ENCODE data around the gene ENDOV. TPM values are rescaled to one million over a fixed set of nuclear protein-coding genes. Genes with fewer than 3 reads are reported as not detected.

The ENDOV gene
- polyA plus RNA-seq, 1 experiment = 29.8 TPM

- Histone ChIP-seq H3K4me3 (ENCODE audit: low read depth, low read length) (no peak overlapping the region), H3K27me3 (ENCODE audit: control insufficient read depth, insufficient read depth, low read length) (no peaks in the 10 kb centered on the region), H3K36me3 (ENCODE audit: control insufficient read depth, insufficient read depth, low read length) (peaks cover 46% of the 10 kb centered on the region)
- TF ChIP-seq CTCF (IDR thresholded peaks at IDR 0.05; ENCODE audit: insufficient read depth, low read depth, low read length) = no peak
- POLR2A ChIA-PET = no interaction called here
- no peak for DNase-seq (ENCODE audit: low read depth)
- CTCF ChIA-PET = interaction anchor here (0.7 to 1.1 kb wide), 2 partner anchors 12 to 237 kb away, joined by 3 read pairs; no protein-coding TSS in a partner anchor
Observed at GRCh38 chr17:80372922-80373570, 41.9 kb upstream of the ENDOV start.

GRCh38 chr17:80374039-80374731 is 40.8 kb upstream of the ENDOV start:
- peaks cover 47% of the 10 kb centered on the region for H3K36me3 ChIP-seq (ENCODE audit: control insufficient read depth, insufficient read depth, low read length)
- no peak for TF ChIP-seq CTCF (IDR thresholded peaks at IDR 0.05; ENCODE audit: insufficient read depth, low read depth, low read length)
- CTCF ChIA-PET = interaction anchor here (1.1 kb wide), 1 partner anchor 11 kb away, joined by 3 read pairs; no protein-coding TSS in a partner anchor
- H3K27me3 ChIP-seq (ENCODE audit: control insufficient read depth, insufficient read depth, low read length) = no peaks in the 10 kb centered on the region
- H3K4me3 ChIP-seq (ENCODE audit: low read depth, low read length) = no peak overlapping the region
- DNase-seq (ENCODE audit: low read depth) = no peak
- POLR2A ChIA-PET = no interaction called here

- Histone ChIP-seq H3K27me3 (ENCODE audit: control insufficient read depth, insufficient read depth, low read length) (no peaks in the 10 kb centered on the region), H3K4me3 (ENCODE audit: low read depth, low read length) (no peak overlapping the region), H3K36me3 (ENCODE audit: control insufficient read depth, insufficient read depth, low read length) (peaks cover 47% of the 10 kb centered on the region)
- ChIA-PET CTCF (interaction anchor here (0.6 kb wide), 1 partner anchor 273 kb away, joined by 3 read pairs; the partner anchor contains the start of gene GAA), POLR2A (no interaction called here)
- TF ChIP-seq CTCF (IDR thresholded peaks at IDR 0.05; ENCODE audit: insufficient read depth, low read depth, low read length) = no peak
- no peak for DNase-seq (ENCODE audit: low read depth)
Observed at GRCh38 chr17:80374732-80375585, 40.0 kb upstream of the ENDOV start.

- Histone ChIP-seq H3K4me3 (ENCODE audit: low read depth, low read length) (no peak overlapping the region), H3K36me3 (ENCODE audit: control insufficient read depth, insufficient read depth, low read length) (peaks cover 59% of the 10 kb centered on the region), H3K27me3 (ENCODE audit: control insufficient read depth, insufficient read depth, low read length) (no peaks in the 10 kb centered on the region)
- DNase-seq (ENCODE audit: low read depth) = no peak
- CTCF ChIA-PET = no interaction called here
- POLR2A ChIA-PET = no interaction called here
- no peak for TF ChIP-seq CTCF (IDR thresholded peaks at IDR 0.05; ENCODE audit: insufficient read depth, low read depth, low read length)
Observed at GRCh38 chr17:80376531-80376930, 38.4 kb upstream of the ENDOV start.

- no peak for DNase-seq (ENCODE audit: low read depth)
- ChIA-PET CTCF (interaction anchor here (1.8 kb wide), 1 partner anchor 16 kb away, joined by 4 read pairs; no protein-coding TSS in a partner anchor), POLR2A (no interaction called here)
Observed at GRCh38 chr17:80377798-80378197, 37.2 kb upstream of the ENDOV start.

More at GRCh38 chr17:80377798-80378197, 37.2 kb upstream of the ENDOV start:
- Histone ChIP-seq H3K36me3 (ENCODE audit: control insufficient read depth, insufficient read depth, low read length) (peaks cover 59% of the 10 kb centered on the region), H3K4me3 (ENCODE audit: low read depth, low read length) (no peak overlapping the region), H3K27me3 (ENCODE audit: control insufficient read depth, insufficient read depth, low read length) (no peaks in the 10 kb centered on the region)
- no peak for TF ChIP-seq CTCF (IDR thresholded peaks at IDR 0.05; ENCODE audit: insufficient read depth, low read depth, low read length)

Data from BJ (cell line).